HFFc6 (cell line): ENCODE results near the gene LDLRAD4. TPM values are rescaled to one million over a fixed set of nuclear protein-coding genes. Genes with fewer than 3 reads are reported as not detected.

Source experiments
- DNase-seq: peaks from one replicate; pipeline ENCODE4 v3.0.0-alpha.2; 2018
- H3K27ac Mint-ChIP-seq: 2 replicates; pipeline ENCODE4 v1.8.0; 2020; ENCODE audit warnings: mild to moderate bottlenecking, mixed read lengths
- H3K27me3 Mint-ChIP-seq: 2 replicates; pipeline ENCODE4 v1.8.0; 2021; ENCODE audit warnings: mild to moderate bottlenecking, moderate library complexity, mixed read lengths; ENCODE audit not compliant: insufficient read depth
- H3K36me3 Mint-ChIP-seq: 2 replicates; pipeline ENCODE4 v1.8.0; 2021; ENCODE audit warnings: low read depth, mixed read lengths
- H3K4me1 Mint-ChIP-seq: 2 replicates; pipeline ENCODE4 v1.8.0; 2020; ENCODE audit warnings: low read depth, mixed read lengths
- H3K4me3 Mint-ChIP-seq: 2 replicates; pipeline ENCODE4 v1.8.0; 2020; ENCODE audit warnings: mild to moderate bottlenecking, moderate library complexity, mixed read lengths
- H3K9me3 Mint-ChIP-seq: 2 replicates; pipeline ENCODE4 v1.8.0; 2020; ENCODE audit warnings: mild to moderate bottlenecking, mixed read lengths
- total RNA-seq, 6 experiments: library from RNA; stranded (reverse); fragmentation: NEBNext Ultra II Directional; extraction: Animal tissue kit (Norgen Biotek cat#: 25700); gene quantifications; 2 replicates in 1 of 6; 3 replicates in 5 of 6; pipeline ENCODE4 v1.2.3, GENCODE V29; 2021
- TF ChIP-seq, protein P1 (sequence below): fragments of 200-600 bp; sonication (generic); IDR thresholded peaks from 2 replicates; pipeline ENCODE4 v1.5.0; 2021; ENCODE audit warnings: antibody characterized with exemption, mild to moderate bottlenecking

The LDLRAD4 gene
- total RNA-seq, 6 experiments from 2014 or later, result not detected

- Mint-ChIP-seq H3K27ac (no peak overlapping the region), H3K4me1 (no peaks in the 10 kb centered on the region), H3K27me3 (no peaks in the 10 kb centered on the region; the same call in none of the 2 replicates), H3K36me3 (no peaks in the 10 kb centered on the region), H3K4me3 (no peak overlapping the region), H3K9me3 (peaks cover 5% of the 10 kb centered on the region; the same call in 1 of the 2 replicates)
- TF ChIP-seq, protein P1, sequence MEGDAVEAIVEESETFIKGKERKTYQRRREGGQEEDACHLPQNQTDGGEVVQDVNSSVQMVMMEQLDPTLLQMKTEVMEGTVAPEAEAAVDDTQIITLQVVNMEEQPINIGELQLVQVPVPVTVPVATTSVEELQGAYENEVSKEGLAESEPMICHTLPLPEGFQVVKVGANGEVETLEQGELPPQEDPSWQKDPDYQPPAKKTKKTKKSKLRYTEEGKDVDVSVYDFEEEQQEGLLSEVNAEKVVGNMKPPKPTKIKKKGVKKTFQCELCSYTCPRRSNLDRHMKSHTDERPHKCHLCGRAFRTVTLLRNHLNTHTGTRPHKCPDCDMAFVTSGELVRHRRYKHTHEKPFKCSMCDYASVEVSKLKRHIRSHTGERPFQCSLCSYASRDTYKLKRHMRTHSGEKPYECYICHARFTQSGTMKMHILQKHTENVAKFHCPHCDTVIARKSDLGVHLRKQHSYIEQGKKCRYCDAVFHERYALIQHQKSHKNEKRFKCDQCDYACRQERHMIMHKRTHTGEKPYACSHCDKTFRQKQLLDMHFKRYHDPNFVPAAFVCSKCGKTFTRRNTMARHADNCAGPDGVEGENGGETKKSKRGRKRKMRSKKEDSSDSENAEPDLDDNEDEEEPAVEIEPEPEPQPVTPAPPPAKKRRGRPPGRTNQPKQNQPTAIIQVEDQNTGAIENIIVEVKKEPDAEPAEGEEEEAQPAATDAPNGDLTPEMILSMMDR, result no peak
- no peak for DNase-seq
Measured at GRCh38 chr18:13247506-13247905, 28.9 kb downstream of the LDLRAD4 start.

GRCh38 chr18:13252686-13253410, 34.3 kb downstream of the LDLRAD4 start:
- no peaks in the 10 kb centered on the region for H3K4me1 Mint-ChIP-seq
- no peak for DNase-seq
- no peaks in the 10 kb centered on the region for H3K36me3 Mint-ChIP-seq
- no peak overlapping the region for H3K27ac Mint-ChIP-seq
- H3K27me3 Mint-ChIP-seq, result peaks cover 11% of the 10 kb centered on the region
- H3K4me3 Mint-ChIP-seq, result no peak overlapping the region
- peaks cover 4% of the 10 kb centered on the region; the same call in 1 of the 2 replicates for H3K9me3 Mint-ChIP-seq
- TF ChIP-seq, protein P1, result no peak

DNA sequence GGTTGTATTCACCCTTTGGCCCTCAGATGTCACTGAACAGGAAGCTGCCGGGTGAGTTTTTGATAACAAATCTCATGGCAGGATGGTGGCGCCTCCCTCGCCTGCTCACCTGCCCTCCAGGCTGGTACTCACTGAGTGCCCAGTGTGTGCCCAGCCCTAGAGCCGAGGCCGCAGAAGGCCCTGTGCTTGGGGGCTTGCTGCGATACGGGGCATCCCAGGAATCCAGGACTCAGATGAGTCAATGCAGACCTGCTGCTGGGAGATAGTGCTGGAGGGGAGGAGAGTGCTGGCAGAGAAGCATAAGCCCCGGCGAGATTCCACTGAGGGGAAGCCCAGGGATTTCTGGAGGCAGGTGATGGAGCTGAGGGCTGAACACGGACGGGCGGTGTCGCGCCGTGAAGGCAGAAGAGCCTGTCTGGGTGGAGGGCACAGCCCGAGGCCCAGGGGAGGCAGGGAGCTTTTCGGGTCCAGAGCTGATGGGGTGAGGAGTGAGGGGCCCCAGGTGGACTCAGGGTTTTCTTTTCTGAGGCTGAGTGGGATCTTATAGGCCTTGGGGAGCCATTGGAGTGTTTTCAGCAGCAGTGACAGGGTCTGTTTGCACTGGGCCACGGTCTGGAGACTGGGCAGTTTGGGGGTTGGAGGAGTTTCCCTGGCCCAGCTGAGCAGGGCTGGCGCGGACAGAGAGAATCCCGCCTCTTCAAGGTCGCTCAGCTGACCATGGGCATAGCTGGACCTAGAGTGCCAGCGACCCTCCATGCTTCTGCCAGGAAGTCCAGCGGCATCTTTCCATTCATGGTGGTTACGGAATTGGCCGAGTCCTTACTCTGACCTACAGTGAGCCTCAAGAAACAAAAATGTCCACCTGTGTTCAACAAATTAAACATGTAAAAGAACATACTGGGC, 35.5 kb downstream of the LDLRAD4 start:
- Mint-ChIP-seq H3K36me3 (no peaks in the 10 kb centered on the region), H3K4me3 (no peak overlapping the region), H3K9me3 (peaks cover 4% of the 10 kb centered on the region; the same call in 1 of the 2 replicates), H3K27ac (no peak overlapping the region), H3K27me3 (peaks cover 11% of the 10 kb centered on the region), H3K4me1 (no peaks in the 10 kb centered on the region)
- DNase-seq, result no peak
- TF ChIP-seq, protein P1, result no peak

- Mint-ChIP-seq H3K27ac (no peak overlapping the region), H3K27me3 (peaks cover 13% of the 10 kb centered on the region), H3K36me3 (no peaks in the 10 kb centered on the region), H3K9me3 (peaks cover 4% of the 10 kb centered on the region; the same call in 1 of the 2 replicates), H3K4me3 (no peak overlapping the region), H3K4me1 (no peaks in the 10 kb centered on the region)
- TF ChIP-seq, protein P1, result no peak
- no peak for DNase-seq
Measured at GRCh38 chr18:13254971-13255927, 36.7 kb downstream of the LDLRAD4 start.
